Measurements from ENCODE around the gene ADAMTS18.

ADAMTS18 gene

GRCh38 chr16:77424871-77425604, 9.8 kb downstream of the ADAMTS18 start:
- no peaks in the 10 kb centered on the region for H3K4me1 Mint-ChIP-seq (ENCODE audit: low read depth)
- no peak overlapping the region for H3K27ac Mint-ChIP-seq
- H3K36me3 Mint-ChIP-seq (ENCODE audit: low read depth), result no peaks in the 10 kb centered on the region
- no peak for DNase-seq
- H3K4me3 Mint-ChIP-seq, result no peak overlapping the region
- peaks cover 7% of the 10 kb centered on the region for H3K27me3 Mint-ChIP-seq
- H3K9me3 Mint-ChIP-seq, result no peaks in the 10 kb centered on the region

GRCh38 chr16:77422196-77422784, 12.5 kb downstream of the ADAMTS18 start:
- H3K36me3 Mint-ChIP-seq (ENCODE audit: low read depth), result no peaks in the 10 kb centered on the region
- H3K27me3 Mint-ChIP-seq, result peaks cover 7% of the 10 kb centered on the region
- H3K4me1 Mint-ChIP-seq (ENCODE audit: low read depth), result no peaks in the 10 kb centered on the region
- no peak for DNase-seq
- no peak overlapping the region for H3K4me3 Mint-ChIP-seq
- no peak overlapping the region for H3K27ac Mint-ChIP-seq
- H3K9me3 Mint-ChIP-seq, result no peaks in the 10 kb centered on the region

GRCh38 chr16:77416939-77417480, 17.8 kb downstream of the ADAMTS18 start:
- no peak overlapping the region for H3K27ac Mint-ChIP-seq
- H3K4me3 Mint-ChIP-seq, result no peak overlapping the region
- no peak for DNase-seq
- peaks cover 3% of the 10 kb centered on the region for H3K27me3 Mint-ChIP-seq
- no peaks in the 10 kb centered on the region for H3K36me3 Mint-ChIP-seq (ENCODE audit: low read depth)
- no peaks in the 10 kb centered on the region for H3K9me3 Mint-ChIP-seq
- H3K4me1 Mint-ChIP-seq (ENCODE audit: low read depth), result no peaks in the 10 kb centered on the region

GRCh38 chr16:77414752-77415231, 20.0 kb downstream of the ADAMTS18 start:
- Mint-ChIP-seq H3K4me3 (no peak overlapping the region), H3K27ac (no peak overlapping the region), H3K9me3 (no peaks in the 10 kb centered on the region), H3K27me3 (peaks cover 3% of the 10 kb centered on the region), H3K4me1 (ENCODE audit: low read depth) (no peaks in the 10 kb centered on the region), H3K36me3 (ENCODE audit: low read depth) (no peaks in the 10 kb centered on the region)
- no peak for DNase-seq

GRCh38 chr16:77410449-77410848, 24.4 kb downstream of the ADAMTS18 start:
- Mint-ChIP-seq H3K36me3 (ENCODE audit: low read depth) (no peaks in the 10 kb centered on the region), H3K9me3 (peaks cover 2% of the 10 kb centered on the region), H3K27ac (no peak overlapping the region), H3K4me3 (no peak overlapping the region), H3K27me3 (no peaks in the 10 kb centered on the region), H3K4me1 (ENCODE audit: low read depth) (no peaks in the 10 kb centered on the region)
- no peak for DNase-seq

GRCh38 chr16:77409311-77409710, 25.5 kb downstream of the ADAMTS18 start:
- H3K4me3 Mint-ChIP-seq, result no peak overlapping the region
- H3K9me3 Mint-ChIP-seq, result peaks cover 2% of the 10 kb centered on the region

GRCh38 chr16:77408607-77409006, 26.2 kb downstream of the ADAMTS18 start:
- peaks cover 2% of the 10 kb centered on the region for H3K27me3 Mint-ChIP-seq
- DNase-seq, result no peak
- H3K4me1 Mint-ChIP-seq (ENCODE audit: low read depth), result no peaks in the 10 kb centered on the region
- no peaks in the 10 kb centered on the region for H3K36me3 Mint-ChIP-seq (ENCODE audit: low read depth)
- no peak overlapping the region for H3K4me3 Mint-ChIP-seq
- no peak overlapping the region for H3K27ac Mint-ChIP-seq
- H3K9me3 Mint-ChIP-seq, result peaks cover 2% of the 10 kb centered on the region

More at GRCh38 chr16:77409311-77409710, 25.5 kb downstream of the ADAMTS18 start:
- no peak for DNase-seq
- H3K27ac Mint-ChIP-seq, result no peak overlapping the region
- no peaks in the 10 kb centered on the region for H3K27me3 Mint-ChIP-seq
- no peaks in the 10 kb centered on the region for H3K36me3 Mint-ChIP-seq (ENCODE audit: low read depth)
- no peaks in the 10 kb centered on the region for H3K4me1 Mint-ChIP-seq (ENCODE audit: low read depth)

GRCh38 chr16:77406680-77407079, 28.2 kb downstream of the ADAMTS18 start:
- H3K9me3 Mint-ChIP-seq, result peaks cover 2% of the 10 kb centered on the region
- H3K36me3 Mint-ChIP-seq (ENCODE audit: low read depth), result no peaks in the 10 kb centered on the region
- DNase-seq, result no peak
- no peak overlapping the region for H3K4me3 Mint-ChIP-seq
- no peaks in the 10 kb centered on the region for H3K4me1 Mint-ChIP-seq (ENCODE audit: low read depth)
- peaks cover 15% of the 10 kb centered on the region for H3K27me3 Mint-ChIP-seq
- no peak overlapping the region for H3K27ac Mint-ChIP-seq

- DNase-seq, result no peak
- Mint-ChIP-seq H3K4me1 (ENCODE audit: low read depth) (no peaks in the 10 kb centered on the region), H3K36me3 (ENCODE audit: low read depth) (no peaks in the 10 kb centered on the region), H3K27me3 (peaks cover 19% of the 10 kb centered on the region), H3K27ac (no peak overlapping the region), H3K4me3 (no peak overlapping the region), H3K9me3 (peaks cover 2% of the 10 kb centered on the region)
Observed at GRCh38 chr16:77404775-77405174, 30.1 kb downstream of the ADAMTS18 start.

GRCh38 chr16:77403732-77404131, 31.1 kb downstream of the ADAMTS18 start:
- no peak for DNase-seq
- Mint-ChIP-seq H3K27ac (no peak overlapping the region), H3K9me3 (peaks cover 2% of the 10 kb centered on the region), H3K36me3 (ENCODE audit: low read depth) (no peaks in the 10 kb centered on the region), H3K27me3 (peaks cover 25% of the 10 kb centered on the region), H3K4me1 (ENCODE audit: low read depth) (no peaks in the 10 kb centered on the region), H3K4me3 (no peak overlapping the region)

GRCh38 chr16:77402672-77403071, 32.2 kb downstream of the ADAMTS18 start:
- H3K27me3 Mint-ChIP-seq, result peaks cover 28% of the 10 kb centered on the region
- H3K27ac Mint-ChIP-seq, result no peak overlapping the region
- DNase-seq, result no peak
- no peaks in the 10 kb centered on the region for H3K36me3 Mint-ChIP-seq (ENCODE audit: low read depth)
- no peaks in the 10 kb centered on the region for H3K4me1 Mint-ChIP-seq (ENCODE audit: low read depth)
- no peak overlapping the region for H3K4me3 Mint-ChIP-seq
- H3K9me3 Mint-ChIP-seq, result peaks cover 2% of the 10 kb centered on the region

GRCh38 chr16:77402118-77402517, 32.7 kb downstream of the ADAMTS18 start:
- H3K36me3 Mint-ChIP-seq (ENCODE audit: low read depth), result no peaks in the 10 kb centered on the region
- DNase-seq, result no peak
- no peak overlapping the region for H3K27ac Mint-ChIP-seq
- peaks cover 28% of the 10 kb centered on the region for H3K27me3 Mint-ChIP-seq
- H3K4me1 Mint-ChIP-seq (ENCODE audit: low read depth), result no peaks in the 10 kb centered on the region
- no peak overlapping the region for H3K4me3 Mint-ChIP-seq
- peaks cover under 1% of the 10 kb centered on the region for H3K9me3 Mint-ChIP-seq

- H3K9me3 Mint-ChIP-seq, result no peaks in the 10 kb centered on the region
- H3K36me3 Mint-ChIP-seq (ENCODE audit: low read depth), result no peaks in the 10 kb centered on the region
- no peak overlapping the region for H3K4me3 Mint-ChIP-seq
- H3K27me3 Mint-ChIP-seq, result peaks cover 28% of the 10 kb centered on the region
- no peak overlapping the region for H3K27ac Mint-ChIP-seq
- no peak for DNase-seq
- H3K4me1 Mint-ChIP-seq (ENCODE audit: low read depth), result no peaks in the 10 kb centered on the region
Observed at GRCh38 chr16:77399546-77399945, 35.3 kb downstream of the ADAMTS18 start.

- Mint-ChIP-seq H3K36me3 (ENCODE audit: low read depth) (no peaks in the 10 kb centered on the region), H3K27me3 (peaks cover 28% of the 10 kb centered on the region), H3K27ac (no peak overlapping the region), H3K4me1 (ENCODE audit: low read depth) (no peaks in the 10 kb centered on the region), H3K9me3 (no peaks in the 10 kb centered on the region), H3K4me3 (no peak overlapping the region)
- no peak for DNase-seq
Observed at GRCh38 chr16:77399066-77399465, 35.8 kb downstream of the ADAMTS18 start.

GRCh38 chr16:77398495-77398894, 36.3 kb downstream of the ADAMTS18 start:
- no peaks in the 10 kb centered on the region for H3K9me3 Mint-ChIP-seq
- H3K36me3 Mint-ChIP-seq (ENCODE audit: low read depth), result no peaks in the 10 kb centered on the region
- H3K27me3 Mint-ChIP-seq, result peaks cover 25% of the 10 kb centered on the region
- H3K27ac Mint-ChIP-seq, result no peak overlapping the region
- DNase-seq, result no peak
- H3K4me3 Mint-ChIP-seq, result no peak overlapping the region
- H3K4me1 Mint-ChIP-seq (ENCODE audit: low read depth), result no peaks in the 10 kb centered on the region

Measured in activated T-cell treated with anti-CD3 and anti-CD28 coated beads, Interleukin-2, amount 50 U/mL, for 24 hours (primary cell).